CD4-positive, alpha-beta T cell treated with Interleukin-15 for 4 hours (primary cell): ENCODE results near the gene PEX1.
"Not testable (repeated sequence)": the region's sequence is repeated elsewhere in the genome, so short reads cannot be mapped to it uniquely, and the experiment has no call there.

Experiments
- DNase-seq: peaks from one replicate; pipeline ENCODE4 v3.0.0-alpha.2; 2020; ENCODE audit warnings: low spot score

The PEX1 gene

DNA sequence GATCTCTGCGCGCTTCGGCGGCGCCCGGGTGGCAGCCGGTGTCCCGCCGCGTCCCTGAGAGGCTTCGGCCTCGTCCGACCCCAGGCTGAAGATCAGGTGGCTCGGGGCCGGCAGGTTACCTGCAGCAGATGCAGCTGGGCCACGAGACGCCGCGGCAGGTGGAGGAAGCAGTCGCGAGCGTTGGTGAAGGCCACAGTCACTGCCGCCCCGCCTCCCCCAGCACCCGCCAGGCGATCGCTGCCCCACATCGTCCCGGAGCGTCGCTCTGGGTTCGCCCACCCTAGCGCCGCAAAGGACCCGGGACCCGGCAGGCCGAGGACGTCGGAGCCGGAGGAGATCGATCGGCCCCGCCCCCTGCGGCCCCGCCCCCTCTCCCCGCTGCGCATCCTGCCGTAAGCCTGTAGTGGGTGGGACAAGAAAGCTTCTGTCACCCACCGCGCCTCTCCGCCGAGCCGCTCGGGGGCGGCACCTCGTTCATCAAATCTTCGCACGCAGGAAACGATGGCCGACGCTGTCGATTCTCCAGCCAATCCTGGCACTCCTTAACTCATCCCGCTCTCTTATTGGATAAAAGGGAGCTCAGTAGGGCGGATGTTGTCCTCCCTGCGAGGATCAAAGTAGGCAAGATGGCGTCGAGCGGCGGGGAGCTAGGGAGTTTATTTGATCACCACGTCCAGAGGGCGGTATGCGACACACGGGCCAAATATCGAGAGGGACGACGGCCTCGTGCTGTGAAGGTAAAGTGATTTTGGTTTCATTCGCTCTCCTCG is at the start of gene PEX1, which contains the start of gene RBM48:
PEX1 (minus strand) TSS at position 333 of the 770 bp plus-strand sequence; CDS start at position 248, 85 bp downstream.
RBM48 (plus strand) TSS at position 608 of the 770 bp plus-strand sequence; CDS start at position 627, 19 bp downstream.
- peak; percentile 97 for DNase-seq

- DNase-seq, result no peak
Observed at GRCh38 chr7:92576296-92576695, 48.0 kb upstream of the PEX1 start.

- DNase-seq, result no peak
Observed at GRCh38 chr7:92569137-92569536, 40.8 kb upstream of the PEX1 start.

DNA sequence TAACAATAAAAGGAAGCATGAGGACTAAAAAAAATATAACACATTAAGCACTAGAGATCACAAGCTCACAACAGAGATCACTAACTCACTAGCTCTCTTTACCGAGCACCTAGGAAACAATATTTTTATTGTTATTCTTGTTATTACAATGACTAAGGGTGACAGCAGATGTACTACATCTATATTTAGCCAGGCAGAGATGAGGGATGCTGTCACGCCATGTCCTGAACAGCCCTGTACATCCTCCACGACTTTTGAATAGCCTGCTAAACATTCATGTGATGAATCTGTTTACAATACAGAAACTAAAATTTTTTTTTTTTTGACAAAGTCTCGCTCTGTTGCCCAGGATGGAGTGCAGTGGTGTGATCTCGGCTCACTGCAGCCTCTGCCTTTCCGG is 39.1 kb upstream of the PEX1 start:
- DNase-seq, result no peak

DNA sequence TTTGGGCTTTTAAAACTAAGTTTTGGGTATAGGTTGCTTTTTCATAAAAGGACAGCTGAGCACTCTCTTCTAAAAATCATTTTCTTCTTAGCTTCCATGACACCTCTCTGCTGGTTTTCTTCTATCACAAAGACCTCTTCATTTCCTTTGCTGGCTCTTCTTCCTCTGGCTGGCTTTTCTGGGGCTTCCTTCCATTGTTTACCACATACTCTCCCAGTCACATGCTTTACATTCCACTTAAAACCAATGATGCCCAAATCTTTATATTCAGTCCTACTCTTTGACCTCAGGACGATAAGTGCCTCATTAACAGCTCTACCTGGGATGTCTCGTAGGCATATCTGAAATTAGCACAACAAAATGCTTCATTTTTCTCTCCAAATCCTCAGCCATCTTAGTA is 35.0 kb upstream of the PEX1 start:
- no peak for DNase-seq

- DNase-seq, result no peak
Observed at GRCh38 chr7:92560602-92561001, 32.3 kb upstream of the PEX1 start.

- no peak for DNase-seq
Observed at GRCh38 chr7:92557808-92558362, 29.6 kb upstream of the PEX1 start.

DNA sequence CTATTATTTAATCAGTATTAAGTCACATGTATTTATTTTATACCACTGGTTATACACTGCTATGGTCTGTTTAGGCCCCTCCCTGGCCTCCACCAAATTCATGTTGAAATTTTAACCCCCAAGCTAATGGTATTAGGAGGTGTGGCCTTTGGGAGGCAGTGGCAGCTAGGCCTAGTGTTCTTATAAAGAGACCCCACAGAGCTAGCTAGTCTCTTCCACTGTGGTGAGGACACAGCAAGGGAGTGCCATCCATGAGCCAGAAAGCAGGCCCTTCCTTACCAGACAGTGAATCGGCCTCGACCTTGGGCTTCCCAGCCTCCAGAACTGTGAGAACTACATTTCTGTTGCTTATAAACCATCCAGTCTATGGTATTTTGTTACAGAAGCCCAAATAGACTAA is 28.9 kb upstream of the PEX1 start:
- no peak for DNase-seq

DNA sequence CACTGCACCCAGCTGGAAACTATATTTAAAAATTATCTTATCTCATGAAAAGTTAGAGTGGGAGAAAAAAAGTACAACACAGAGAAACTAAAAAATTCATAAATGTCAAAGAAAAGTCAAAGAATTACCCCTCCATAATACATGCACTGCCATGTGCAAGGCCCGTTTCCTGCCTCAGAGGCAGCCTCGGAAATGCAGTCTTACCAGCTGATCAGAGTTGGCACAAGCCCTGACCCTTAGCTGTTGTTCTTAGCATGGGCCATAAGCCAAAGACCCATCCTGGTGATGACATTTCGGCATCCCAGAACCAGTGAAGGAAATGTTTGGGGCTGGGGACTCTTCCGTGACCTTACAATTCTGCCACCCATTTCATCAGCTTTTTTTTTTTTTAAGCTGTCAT is 21.9 kb upstream of the PEX1 start:
- no peak for DNase-seq

DNA sequence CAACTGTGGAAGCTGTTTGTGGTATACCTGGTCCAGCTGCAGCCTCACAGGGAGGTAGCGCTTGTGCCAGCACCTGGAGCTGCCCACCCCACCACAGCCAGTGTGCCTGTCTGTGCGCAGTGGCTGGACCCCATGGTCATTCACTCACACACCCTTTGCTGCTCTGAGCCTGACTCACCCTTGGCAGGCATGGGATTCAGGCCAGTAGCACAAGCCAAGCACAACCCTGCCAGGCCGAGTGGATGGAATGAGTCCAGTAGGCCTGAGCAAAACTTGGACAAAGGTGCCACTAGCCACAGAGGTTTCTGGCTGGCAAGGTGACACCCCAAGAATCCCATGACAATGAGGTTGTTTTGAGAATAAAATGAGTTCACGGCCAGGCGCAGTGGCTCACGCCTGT is 19.3 kb upstream of the PEX1 start:
- DNase-seq, result no peak

DNA sequence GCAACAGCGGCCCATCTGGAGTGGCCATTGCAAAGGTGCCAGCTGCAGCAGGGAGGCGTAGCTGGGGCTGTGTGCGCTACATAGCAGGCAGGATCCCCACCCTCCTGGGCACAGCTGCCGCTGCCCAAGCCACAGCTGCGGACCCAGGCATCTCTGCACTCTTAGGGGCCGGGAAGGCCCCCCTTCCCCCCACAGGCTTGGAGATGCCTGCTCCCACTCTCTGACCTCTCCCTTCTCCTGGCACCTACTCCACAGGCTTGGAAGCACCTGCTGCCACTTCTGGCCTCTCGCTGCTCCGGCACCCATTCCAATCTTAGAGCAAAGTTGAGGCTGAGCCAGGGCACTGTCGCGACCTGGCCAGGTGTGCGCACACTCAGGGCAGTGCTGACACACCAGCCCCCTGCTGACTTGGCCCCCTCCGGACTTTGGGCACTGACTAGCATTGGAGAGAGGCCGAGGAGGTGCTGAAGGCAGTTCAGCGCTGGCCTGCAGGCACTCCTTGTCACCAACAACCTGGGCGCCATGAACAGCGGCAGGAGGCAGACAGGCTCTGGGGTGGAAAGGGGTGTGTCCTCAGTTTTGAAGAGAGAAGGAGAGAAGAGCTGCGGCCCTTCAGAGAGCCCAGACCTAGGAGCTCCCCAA is 18.7 kb upstream of the PEX1 start:
- no peak for DNase-seq

GRCh38 chr7:92545116-92545515 is 16.8 kb upstream of the PEX1 start:
- not testable (repeated sequence) for DNase-seq

GRCh38 chr7:92543542-92543941 is 15.2 kb upstream of the PEX1 start:
- not testable (repeated sequence) for DNase-seq

GRCh38 chr7:92534572-92534971 is 6.3 kb upstream of the PEX1 start:
- no peak for DNase-seq

GRCh38 chr7:92528958-92529264 is 591 bp upstream of the PEX1 start:
- DNase-seq, result no peak

DNA sequence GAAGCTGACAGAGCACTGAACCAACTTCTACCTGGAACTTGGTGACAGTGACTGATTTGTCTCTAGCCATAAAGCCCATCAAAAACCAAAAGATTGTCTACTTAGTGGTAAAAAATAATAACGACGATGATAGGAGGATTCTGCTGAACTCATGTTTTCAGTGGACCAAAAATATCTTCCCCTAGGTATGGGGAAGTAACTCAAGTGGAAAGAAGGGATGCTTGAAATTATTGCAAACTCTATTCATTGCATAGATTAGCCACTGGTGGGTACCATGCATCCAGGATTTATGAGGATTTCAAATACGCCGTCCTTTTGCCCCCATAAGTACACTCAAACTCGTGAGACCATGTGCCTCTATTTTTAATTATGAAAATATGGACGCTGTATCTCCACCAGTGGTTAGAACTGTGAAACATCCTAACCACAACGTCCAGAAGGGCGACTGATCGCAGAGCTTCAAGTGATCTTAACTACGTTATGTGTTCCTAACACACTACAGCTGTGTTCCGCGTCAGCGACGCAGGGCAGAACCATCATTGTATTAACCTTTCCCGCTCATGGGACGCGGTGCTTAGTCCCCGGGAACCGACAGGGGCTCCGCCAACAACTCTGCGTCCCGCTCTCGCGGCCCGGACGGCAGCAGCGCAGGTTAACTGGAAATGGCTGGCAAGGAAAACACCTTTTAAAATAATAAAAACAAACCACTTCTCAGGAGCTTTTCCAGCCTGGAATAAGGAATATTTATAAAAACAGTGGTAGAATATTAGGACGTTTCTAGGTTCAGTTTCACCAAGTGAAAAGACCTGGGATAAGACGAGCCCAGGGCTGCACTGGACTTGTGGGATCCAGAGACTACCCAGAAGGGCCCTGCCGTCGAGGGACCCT is 776 bp downstream of the PEX1 start:
- DNase-seq, result peak; percentile 36

DNA sequence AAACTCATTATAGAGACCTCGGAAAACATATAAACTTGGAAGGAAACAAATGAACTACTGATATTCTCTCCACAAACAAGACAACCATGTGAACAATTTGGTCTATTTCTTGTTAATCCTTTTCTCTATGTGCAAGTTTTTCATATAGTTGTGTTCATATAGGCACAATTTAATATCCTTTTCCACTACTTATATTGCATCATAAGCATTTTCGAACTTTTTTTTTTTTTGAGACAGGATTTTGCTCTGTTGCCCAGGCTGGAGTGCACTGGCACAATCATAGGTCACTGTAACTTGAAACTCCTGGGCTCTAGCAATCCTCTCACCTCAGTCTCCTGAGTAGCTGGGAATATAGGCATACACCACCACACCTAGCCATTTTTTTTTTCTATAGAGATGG is 5.2 kb downstream of the PEX1 start:
- no peak for DNase-seq

DNA sequence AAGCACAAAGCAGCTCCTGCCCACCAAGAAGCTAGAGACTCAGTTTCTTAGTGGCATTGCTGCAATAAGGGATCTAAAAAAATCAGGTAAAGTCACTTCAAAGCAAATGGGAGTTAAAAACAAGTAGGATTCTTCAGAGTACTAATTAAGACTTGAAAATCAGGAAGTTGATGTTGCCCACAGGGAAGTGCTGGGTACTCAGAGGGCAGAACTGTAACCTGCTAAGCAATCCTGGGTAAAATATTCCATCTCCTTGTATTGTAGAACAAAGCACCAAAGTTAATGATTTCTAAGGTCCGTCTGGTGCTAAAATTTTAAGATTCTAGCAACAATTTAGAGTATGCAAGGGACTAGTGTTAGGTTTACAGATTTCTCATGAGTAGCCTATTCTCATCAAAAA is 8.3 kb downstream of the PEX1 start:
- DNase-seq, result no peak

DNA sequence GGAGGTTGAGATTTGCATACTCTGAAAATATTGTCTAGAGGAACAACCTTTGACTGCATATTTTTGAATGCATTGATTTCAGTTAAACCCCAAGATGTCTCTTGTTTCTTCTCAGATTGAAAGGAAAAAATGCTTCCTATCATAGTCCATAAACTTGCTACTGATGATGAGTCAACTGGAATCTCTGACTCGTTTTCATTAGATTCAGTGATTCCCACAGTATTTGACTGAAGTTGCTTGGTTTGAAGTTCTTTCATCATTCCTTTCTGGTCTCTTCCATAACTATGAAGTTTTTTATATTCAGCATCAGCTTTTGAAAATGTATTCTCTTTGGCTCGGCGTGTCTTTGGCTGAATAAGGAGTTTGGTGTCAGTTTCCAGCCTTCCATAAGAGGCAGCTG is 10.7 kb downstream of the PEX1 start:
- DNase-seq, result no peak

- no peak for DNase-seq
Observed at GRCh38 chr7:92513167-92513902, 15.0 kb downstream of the PEX1 start.

DNA sequence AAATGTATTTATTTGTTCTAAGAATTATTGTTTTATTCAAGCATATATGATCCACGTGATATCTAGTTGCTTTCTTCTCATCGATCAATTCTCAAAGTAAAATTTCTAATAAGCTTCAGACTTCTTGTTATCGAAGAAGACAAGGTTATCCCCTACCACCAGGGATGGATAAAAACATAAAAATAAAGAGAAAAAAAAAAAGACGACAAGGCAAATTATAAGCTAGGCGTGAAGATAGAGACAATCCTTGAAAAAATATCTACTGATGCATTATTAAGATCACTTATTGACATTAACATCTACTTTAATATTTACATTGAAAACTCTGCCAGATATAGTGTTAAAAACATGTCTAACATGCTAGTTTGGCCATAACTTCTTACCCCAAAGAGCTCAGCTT is 19.4 kb downstream of the PEX1 start:
- DNase-seq, result no peak

DNA sequence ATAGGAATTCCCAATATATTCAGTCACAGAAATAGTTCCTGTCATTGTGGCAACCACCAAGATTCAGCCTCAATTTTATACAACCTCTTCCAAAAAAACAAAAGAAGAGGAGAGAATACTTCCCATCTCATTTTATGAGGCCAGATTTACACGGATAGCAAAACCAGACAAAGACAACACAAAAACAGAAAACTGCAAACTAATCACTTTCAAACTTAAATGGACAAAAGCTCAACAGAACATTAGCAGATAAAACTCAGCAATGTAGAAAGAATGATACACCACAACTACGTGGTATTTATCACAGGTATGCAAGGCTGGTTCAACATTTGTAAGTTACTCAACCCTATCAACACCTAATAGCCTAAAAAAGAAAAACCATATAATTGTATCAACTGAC is 22.0 kb downstream of the PEX1 start:
- no peak for DNase-seq
